Urothelium cell line (cell line): ENCODE data around the gene ADAM15.
A peak's percentile ranks its signal among the peaks of the same experiment; 100 is the strongest.

ENCODE experiments used
- DNase-seq: peaks from one replicate; pipeline ENCODE4 v3.0.0; 2011; ENCODE audit warnings: low spot score, mixed read lengths
- FAIRE-seq: peaks from 2 replicates; lab custom pipeline; 2011; peaks lifted over from hg19 to GRCh38; lab: Jason Lieb, UNC

Gene ADAM15

DNA sequence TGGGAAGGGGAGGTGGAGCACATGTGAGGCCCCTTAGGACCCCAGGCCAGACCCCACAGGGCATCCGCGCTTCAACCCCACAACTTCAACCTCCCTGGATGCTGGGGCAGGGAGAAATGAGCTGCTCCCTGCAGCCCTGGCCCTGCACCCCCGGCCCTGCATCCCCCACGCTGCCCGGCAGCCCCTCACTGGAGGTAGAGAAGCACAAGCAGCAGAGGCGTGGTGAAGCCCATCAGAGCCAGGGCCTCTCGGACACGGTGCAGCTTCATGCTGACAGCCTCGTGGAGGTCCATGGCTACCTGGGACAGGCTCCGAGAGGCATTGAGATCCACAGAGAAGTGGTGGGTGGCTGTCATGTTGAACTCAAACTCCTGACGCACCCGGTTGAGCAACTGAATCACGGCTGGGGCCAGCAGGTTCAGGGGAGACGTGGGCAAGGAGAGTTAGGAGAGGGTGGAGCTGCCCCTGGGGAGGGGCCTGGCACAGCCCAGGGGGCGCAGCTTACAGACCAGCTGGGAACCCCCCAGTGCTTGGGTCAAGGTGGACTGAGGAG, 20.8 kb upstream of the ADAM15 start:
- no peak for DNase-seq
- no peak for FAIRE-seq

DNA sequence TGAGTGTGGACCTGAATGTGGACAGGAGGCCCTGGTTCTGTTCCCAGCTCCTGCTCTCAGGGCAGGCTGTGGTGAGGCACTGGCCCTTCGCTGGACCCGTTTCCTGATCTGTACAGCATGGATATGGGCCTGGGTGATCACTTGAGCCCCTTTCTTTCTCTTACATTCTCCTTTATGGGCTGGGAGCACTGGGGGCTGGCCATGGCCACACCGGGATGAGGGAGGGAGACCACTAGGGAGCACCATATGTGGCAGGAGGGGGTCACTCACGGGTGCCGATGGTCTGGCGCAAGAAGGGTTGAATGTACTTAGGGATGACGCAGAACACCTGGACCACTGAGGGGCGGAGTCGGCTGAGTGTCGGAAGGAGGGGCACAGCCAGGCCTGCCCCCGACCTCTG, 20.2 kb upstream of the ADAM15 start:
- DNase-seq: no peak
- FAIRE-seq: no peak

DNA sequence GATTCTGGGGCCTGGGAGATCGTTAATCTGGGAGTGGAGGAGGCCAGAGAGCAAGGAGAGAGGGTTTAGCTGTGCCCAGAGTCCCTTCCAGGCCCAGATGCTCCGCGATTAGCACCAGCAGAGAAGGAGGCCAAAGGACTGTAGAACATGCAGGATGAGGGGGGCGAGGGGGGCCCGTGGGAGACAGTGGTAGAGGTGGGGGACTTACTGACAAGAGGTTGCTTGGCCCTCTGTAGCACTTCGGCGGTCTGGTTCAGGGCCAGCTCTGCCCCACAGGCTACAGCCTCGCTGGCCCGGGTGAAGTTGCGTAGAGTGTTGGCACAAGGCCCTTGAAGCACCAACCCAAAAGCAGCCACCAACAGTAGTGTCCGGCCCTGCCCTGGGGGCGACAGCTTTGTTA, 18.2 kb upstream of the ADAM15 start:
- DNase-seq: no peak
- no peak for FAIRE-seq

DNA sequence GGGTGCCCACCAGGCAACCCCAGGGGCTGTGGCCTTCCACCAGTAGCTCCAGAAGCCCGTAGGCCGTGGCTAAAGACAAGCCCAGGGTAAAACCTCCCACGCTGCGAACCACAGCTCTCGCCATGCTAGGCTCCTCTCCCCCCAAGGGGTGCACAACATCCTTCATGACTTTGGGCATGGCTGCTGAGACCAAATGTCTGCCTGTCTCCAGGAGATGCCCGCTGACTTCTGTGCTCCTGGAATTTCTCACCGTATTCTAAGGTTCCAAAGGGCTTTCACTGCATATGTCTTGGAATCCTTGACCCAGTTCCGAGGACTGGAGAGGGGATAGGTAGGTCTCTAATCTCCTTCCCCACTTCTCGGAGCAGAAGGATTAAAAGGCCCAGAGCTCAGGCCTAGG, 17.6 kb upstream of the ADAM15 start, which contains the start of the genes DCST1 and DCST2:
Gene DCST1, plus strand, starts transcription at position 301 of the 400 bp plus-strand sequence. CDS start 213 bp downstream, outside the sequence.
Gene DCST2, minus strand, starts transcription at position 258 of the 400 bp plus-strand sequence. Its CDS starts 80 bp downstream, at position 178.
- no peak for FAIRE-seq
- no peak for DNase-seq

DNA sequence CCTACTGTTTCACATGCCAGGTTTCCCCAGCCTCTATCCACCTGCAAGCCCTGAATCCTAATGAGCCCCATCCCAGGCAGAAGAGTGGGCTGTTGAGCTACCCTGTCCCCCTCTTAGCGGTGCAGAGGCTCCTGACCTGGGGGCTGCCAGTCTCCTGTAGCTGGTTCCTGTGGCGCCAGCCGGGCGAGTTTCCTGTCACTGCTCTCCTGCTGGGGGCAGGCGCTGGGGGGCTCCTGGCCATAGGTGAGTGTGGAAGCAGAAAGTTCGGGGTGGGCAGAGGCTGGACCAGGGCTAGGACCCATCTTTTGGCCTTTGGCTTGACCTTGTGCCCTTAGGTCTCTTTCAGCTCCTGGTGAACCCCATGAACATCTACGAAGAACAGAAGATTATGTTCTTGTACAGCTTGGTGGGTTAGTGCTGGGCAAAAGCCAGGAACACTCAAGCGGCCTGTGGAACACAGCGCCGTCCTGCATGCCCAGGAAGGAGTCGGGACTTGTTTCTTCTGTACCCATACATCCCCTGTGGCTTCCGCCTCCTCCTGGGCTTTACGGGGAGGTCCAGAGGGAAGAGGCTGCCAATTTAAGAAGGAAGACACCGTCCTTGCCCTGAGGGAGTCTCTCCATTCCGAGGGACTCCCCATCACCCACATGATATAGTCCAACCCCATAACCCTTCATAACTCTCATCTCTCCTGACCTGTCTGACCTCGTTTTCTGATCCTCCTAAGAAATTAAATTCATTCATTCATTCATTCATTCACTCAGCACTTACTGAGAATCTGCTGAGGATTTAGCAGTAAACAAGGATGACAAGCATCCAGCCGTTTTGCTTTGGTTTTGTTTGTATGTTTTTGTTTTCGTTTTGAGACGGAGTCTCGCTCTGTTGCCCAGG, 16.6 kb upstream of the ADAM15 start:
- no peak for FAIRE-seq
- no peak for DNase-seq

DNA sequence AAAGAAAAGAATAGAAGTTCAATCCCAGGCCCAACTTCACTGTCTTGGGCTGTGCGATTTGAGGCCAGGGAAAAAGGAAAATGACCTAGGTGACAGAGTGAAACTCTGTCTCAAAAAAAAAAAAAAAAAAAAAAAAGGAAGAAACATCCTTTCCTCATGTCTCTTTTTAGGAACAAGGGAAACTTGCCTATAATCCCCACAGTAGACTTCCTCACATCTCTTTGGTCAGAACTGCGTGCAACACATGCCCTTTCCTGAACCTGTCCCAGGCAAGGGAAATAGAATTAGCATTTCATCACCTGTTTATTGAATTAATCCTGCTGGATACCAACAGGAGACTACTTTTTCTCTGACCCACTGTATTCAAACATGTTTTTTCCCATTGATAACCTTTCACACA, 15.2 kb upstream of the ADAM15 start:
- DNase-seq (no peak), FAIRE-seq (no peak)

DNA sequence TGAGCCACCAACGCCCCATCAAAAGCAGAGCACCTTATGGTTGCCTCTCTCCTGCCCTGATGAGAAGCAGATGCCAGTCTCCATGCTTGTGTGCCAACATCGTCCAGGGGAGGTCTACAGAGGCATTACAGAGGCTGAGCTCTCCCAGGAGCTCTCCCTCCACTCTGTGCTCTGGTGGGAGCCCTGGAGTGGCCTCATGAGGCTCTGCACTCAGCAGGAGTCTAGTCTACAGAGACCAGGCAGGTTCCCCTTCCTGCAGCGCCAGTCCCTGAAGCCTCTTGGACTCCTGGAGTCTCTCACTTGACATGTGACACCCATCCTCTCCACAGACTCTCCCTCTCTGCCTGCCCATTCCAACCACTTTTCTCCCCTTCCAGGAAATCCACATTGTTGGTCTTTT, 14.1 kb upstream of the ADAM15 start:
- FAIRE-seq: no peak
- no peak for DNase-seq

DNA sequence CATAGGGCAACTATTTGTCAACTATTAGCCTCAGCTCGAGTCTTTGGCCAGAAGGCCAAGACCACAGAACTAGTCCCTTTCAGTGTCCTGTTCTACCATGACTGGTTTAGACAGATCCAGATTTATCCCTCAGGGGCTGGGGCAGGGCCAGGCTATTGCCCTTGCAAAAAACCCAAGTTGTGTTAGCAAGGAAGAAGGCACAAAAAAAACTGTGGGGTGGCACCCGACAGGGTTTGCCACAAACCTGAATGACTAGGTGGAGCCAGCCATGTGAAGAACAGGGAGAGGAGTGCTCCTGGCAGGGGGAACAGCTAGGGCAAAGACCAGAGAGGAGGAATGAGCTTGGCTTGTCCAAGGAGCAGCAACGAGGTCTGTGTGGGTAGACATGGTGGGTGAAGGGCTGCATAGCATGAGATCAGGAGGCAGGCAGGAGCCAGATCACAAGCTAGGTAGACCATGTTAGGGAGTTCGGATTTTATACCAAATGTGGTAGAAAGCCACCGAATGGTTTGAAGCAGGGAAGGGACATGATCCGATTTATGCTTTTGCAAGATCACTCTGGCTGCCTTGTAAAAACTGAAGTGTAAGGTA, 13.2 kb upstream of the ADAM15 start:
- FAIRE-seq (no peak), DNase-seq (no peak)

DNA sequence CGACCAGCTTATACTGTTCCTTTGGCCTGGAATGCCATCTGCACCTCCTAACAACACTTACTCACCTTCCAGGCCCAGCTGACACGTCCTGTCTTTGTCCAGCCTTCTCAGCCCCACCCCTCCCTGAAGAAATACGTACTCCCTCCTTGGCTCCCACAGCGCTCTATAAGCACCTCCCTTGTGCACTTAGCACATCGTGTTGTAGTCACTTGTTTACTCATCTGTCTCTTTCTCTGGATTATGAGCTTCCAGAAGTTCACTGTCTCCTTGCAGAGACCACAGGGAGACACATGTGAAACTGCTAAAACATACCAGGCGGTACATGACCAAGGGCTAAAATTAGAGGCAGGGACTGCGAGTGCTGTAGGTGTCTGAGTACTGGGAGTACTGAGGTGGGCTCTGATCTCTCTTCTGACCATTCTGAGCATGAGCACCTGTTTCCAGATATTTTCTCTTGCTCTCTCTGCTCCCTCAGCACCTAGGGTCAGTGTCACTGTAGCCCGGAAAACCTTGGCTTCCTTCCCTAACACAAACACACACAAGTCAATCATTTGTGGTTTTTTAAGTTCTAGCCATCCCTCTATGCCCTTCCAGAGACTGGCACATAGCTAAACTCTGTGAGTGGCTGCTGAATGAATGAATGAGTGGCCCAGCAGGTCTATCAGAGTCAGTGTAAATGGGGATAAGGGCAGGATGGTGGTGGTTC, 12.4 kb upstream of the ADAM15 start:
- DNase-seq: no peak
- FAIRE-seq: no peak

DNA sequence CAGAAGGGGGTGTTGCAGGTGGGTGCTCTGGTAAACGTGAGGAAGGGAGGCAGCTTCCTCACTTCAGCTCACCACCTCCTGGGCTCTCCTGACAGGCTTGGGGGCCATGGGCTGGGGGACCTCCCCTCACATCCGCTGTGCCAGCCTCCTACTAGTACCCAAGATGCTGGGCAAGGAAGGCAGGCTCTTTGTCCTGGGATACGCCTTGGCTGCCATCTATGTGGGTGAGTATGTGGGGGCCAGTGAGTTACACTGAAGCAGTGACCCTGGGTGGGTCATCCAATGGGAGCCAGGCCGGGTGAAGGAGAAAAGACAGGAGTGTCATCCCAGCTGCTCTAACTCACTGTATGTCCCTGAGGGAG, 11.8 kb upstream of the ADAM15 start:
- no peak for FAIRE-seq
- no peak for DNase-seq

DNA sequence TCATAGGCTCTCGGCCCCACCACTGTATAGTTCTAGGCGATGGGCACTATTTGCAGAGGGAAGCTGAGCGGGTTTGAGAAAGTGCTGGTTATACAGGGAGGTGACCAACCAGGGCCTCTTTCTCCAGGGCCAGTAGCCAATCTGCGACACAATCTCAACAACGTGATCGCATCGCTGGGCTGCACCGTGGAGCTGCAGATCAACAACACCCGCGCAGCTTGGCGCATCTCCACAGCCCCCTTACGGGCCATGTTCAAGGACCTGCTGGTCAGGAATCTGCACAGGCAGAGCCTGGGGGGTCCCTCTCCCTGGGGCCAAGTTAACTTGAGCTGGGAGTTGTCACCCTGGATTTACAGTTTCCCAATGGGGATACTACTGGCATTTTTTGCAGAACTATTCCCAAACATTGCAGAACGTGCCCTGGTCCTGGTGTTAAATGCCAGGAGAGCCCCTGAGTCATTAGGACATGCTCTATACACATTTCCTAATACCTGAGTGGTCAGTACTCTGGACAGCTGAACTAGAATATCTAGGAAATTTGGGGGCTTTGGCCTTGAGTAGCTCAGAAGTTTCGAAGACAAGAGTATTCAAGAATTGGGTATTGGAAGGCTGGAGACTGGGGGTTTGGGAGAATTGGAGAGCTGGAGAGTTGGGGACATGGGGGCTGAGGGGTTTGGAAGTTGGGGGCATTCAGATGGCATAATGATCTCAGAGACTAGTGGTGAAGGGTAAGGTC, 10.6 kb upstream of the ADAM15 start:
- FAIRE-seq (no peak), DNase-seq (no peak)

DNA sequence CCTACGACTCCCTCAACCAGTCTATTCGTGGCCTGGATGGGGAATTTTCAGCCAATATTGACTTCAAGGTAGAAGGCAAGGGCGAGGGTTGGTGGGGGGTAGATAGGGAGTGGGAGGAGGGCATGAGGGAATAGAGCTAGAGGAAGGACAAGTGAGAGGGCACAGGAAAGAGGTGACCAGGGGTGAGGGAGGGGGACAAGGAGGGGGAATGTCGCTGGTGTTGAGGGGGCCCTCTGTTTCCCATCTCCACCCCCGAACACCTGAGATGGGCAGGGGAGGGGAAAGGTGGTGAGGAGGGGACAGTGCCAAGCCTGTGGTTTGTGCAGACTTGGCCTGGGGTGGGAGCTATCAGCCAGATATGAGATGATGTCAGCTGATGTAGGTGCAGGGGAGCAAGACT, 8.3 kb upstream of the ADAM15 start:
- DNase-seq: no peak
- no peak for FAIRE-seq

DNA sequence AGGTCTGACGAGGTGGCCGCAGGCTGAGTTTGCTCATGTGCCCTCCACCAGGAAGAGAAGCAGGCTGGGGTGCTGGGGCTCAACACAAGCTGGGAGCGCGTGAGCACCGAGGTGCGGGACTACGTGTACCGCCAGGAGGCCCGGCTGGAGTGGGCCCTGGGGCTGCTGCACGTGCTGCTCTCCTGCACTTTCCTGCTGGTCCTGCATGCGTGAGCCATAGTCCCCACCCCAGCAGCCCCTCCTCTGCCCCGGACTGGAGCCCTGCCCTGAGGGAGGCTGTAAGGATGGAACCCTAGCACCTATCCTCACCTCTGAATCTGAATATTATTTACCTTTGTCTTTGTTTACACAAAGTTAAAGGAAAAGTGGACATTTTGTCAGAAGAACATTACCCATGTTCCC, 7.8 kb upstream of the ADAM15 start:
- DNase-seq (no peak), FAIRE-seq (no peak)

DNA sequence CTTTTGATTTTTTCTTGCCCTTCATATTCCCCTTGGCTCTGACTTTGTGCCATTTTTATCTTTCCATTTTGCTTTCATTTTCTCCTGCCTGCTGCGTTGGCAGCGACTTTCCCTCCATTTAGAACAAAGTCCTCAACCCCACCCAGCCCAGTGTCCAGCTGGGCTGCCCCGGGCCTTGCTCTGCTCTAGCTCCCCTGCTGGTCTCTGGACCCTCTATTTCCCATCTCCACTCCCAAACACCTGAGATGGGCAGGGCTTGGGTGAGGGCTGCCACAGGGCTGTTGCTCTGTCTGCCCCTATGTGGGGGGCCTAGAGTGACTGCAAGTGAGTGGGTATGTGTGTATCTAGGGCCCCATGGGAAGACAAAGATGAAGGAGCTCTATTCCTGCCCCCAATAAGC, 7.3 kb upstream of the ADAM15 start:
- no peak for FAIRE-seq
- no peak for DNase-seq

DNA sequence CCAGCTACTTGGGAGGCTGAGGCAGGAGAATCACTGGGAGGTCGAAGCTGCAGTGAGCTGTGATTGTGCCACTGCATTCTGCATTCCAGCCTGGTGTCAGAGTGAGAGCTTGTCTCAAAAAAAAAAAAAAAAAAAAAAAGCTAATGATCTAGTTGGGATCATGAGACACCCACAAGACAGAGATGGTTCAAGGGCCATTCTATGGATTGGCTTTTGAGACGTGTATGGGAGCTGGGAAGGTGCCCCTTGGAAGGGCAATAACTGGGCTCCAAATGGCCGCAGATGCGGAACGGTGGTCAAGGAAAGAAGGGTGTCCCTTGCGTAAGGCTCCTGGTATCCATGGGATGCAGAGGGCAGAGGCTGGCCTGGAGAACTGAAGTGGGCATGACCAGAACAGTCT, 6.8 kb upstream of the ADAM15 start:
- no peak for DNase-seq
- FAIRE-seq: no peak

DNA sequence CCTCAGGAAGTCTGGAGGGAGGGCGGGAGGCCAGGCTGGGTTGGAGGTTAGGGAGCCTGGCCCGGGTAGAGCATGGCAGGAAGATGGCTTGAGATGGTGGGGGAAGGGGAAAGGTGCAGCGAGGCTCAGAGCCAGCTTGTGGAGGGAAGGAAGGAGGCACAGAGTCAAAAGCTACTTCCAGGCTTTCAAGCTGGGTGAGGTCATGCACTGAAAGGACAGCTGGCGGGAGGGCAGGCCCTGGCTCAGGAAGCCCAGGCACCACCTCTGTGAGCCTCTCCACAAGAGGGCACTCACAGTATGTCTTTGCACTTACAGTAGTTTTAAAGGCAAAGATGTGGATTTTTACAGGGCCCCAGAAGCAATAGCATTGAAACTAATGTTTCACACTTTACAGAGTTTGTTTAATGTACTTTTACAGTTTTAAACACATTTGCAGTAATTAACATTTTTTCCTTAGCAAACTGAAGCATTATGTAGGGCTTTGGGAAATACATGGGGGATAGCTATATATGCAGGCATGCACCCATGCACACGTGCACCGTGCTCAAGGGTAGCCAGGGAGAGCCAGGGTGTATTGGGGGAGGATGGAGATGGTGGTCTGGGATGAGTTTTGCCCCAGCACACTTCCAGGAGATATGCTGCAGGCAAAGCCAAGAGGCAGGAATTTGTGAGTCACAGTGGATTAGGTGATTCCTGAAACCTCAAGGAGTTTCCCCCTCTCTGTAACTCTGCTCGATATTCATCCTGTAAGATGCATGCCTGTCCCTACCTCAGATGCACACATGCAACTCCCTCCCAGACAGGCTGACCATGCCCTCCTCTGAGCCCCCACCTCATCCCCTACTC, 6.1 kb upstream of the ADAM15 start:
- FAIRE-seq: no peak
- peak; percentile 84 for DNase-seq

DNA sequence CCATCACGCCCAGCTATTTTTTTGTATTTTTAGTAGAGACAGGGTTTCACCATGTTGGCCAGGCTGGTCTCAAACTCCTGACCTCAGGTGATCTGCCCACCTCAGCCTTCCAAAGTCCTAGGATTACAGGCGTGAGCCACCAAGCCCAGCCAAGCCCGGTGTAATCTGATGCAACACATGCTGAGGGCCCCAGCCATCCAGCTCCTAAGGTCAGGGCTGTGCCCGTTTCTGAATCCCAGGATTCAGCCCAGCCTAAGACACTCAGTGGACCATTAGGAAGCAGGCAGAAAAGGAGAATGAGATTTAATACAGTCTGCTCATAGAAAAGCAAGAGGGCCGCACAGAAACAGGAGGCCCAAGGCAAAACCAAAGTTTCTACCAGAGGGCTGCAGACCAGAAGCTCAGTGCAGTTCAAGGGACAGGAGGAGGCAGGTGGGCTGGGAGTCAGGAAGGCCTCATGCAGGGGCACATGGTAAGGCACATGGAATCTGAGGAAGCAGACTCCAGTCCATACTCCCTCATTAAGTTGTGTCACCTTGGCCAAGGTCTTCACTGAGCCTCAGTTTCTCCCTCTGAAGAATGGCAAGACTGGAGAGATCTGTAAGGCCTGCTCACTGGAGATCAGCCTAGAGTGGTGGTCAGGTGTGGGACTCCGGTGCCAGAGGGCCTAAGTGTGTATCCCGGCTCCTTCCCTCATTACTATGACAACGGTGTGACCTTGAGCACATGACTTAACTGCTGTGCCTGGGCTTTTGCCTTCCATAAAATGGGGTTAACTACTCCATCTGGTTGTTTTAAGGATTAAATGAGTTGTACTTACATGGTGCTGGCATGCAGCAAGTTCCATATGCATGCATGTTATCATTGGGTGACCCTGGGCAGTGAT, 2.4 kb upstream of the ADAM15 start:
- no peak for DNase-seq
- FAIRE-seq: no peak

DNA sequence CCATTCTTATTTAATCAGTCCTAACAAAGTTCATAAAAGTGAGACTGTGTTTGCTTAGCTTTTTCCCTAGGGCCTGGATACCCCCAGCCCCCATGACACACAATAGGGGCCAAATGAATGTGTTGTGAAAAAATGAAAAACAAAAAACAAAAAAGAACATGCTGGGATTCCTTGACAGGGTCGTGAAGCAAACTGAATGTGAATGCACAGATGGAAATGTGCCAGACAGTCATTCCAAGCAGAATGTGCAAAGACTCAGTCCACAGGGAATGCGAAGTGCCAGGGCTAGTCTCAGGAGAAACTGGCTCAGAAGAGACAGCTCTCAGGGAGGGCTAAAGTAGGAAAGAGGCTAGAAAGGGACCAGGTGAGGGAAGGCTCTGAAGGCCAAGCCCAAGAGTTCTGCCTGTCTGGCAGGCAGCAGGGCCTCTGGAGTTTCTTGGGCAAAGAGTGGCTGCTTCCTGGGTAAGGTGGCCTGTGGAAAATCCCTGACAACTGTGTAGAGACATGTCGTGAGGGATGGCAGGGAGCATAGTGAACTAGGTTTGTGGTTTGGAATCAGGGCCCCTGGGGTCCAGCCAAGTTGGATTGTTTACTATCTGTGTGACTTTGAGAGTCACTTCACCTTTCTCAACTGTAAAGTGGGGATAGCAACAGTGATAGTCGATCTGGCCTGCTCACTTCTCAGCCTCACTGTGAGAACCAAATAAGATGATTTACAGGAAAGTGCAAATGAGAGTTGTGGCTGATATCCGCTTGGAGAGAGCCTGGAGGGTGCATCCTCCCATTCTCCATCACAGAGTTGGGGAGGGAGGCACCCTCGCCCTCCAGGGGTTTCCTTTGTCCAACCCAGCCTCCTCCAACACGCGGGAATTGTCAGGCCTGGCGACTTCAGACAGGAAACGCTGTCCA, 1.2 kb upstream of the ADAM15 start:
- DNase-seq (no peak), FAIRE-seq (no peak)
